Right ventricle myocardium superior (tissue), 1 donor: ENCODE data around the gene ACTBL2. TPM values are rescaled to one million over a fixed set of nuclear protein-coding genes. Genes with fewer than 3 reads are reported as not detected.

Source experiments
- ATAC-seq: fragments of 200-7000 bp; cut with Tn5 transposase; one replicate; pipeline ENCODE4 v1.9.1; 2020; ENCODE audit warnings: mild to moderate bottlenecking; ENCODE audit not compliant: poor library complexity
- DNase-seq: peaks from one replicate; pipeline ENCODE4 v3.0.0-alpha.2; 2020
- intact Hi-C: fragments of 100-400 bp; cut with DNase I; formaldehyde crosslinking; loops from one replicate; pipeline ENCODE4 v1.11.2; 2022
- total RNA-seq: library from RNA; stranded (reverse); fragmentation: NEBNext Ultra II Directional; extraction: Animal tissue kit (Norgen Biotek cat#: 25700); gene quantifications from one replicate; pipeline ENCODE4 v1.2.1, GENCODE V29; 2021
- donor health status: DM: no; HTN: yes; CAD: no; lungs with severe emphysema.

The ACTBL2 gene
- total RNA-seq, 1 donor from 2014 or later, result not detected

GRCh38 chr5:57434227-57434640, 48.4 kb downstream of the ACTBL2 start:
- intact Hi-C loops, result no loop called here
- ATAC-seq, result peak; percentile 86
- peak; percentile 47 for DNase-seq

- intact Hi-C loops, result no loop called here
- DNase-seq (no peak), ATAC-seq (no peak)
Measured at GRCh38 chr5:57432876-57433275, 49.7 kb downstream of the ACTBL2 start.

DNA sequence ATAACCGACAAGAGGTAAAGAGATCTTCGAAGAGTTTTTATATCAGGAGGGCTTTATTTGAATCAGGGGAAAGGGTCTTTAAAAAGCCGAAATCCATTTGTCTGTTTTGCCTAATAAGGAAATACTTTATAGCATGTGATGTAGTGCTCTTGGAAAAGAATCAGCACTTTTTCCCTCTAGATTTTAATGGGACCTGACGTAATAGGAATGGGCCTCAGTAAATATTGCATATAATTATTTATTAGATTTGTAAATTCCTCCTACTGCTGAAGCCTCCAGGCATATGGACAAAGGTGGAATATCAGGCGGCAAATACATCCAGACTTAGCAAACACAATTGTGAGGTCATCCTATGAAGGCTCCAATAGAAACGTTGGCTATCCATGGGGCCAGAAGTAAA, 50.9 kb downstream of the ACTBL2 start:
- no peak for DNase-seq
- ATAC-seq, result no peak
- intact Hi-C loops, result no loop called here
